ENCODE results near the gene MMP20. TPM values are rescaled to one million over a fixed set of nuclear protein-coding genes. Genes with fewer than 3 reads are reported as not detected.

Gene MMP20
- total RNA-seq, 2 donors from 2014 or later, result not detected

DNA sequence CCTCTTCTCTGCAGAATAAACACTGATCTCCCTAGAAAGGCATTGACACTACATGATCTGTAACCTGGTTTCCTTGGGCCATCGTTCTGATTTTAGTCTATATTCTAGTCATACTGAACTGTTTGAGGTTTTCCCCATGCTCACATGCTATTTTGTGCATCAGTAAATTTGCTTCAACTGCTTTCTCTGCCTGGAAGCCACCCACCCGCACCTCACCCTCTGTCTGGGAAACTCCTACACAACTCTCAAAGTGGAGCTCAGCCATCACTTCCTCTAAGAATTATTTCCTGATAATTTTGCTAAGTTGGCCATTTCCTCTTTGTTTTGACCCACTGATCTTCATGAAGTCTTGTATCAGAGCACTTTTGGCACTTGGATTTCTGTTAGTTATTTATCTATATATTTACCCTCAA is 36.1 kb downstream of the MMP20 start:
- no peak overlapping the region for H3K27ac ChIP-seq (ENCODE audit: low read depth, low read length)
- DNase-seq, result no peak
- Mint-ChIP-seq H3K27ac (no peak overlapping the region), H3K36me3 (ENCODE audit: low read depth) (no peaks in the 10 kb centered on the region), H3K4me1 (peaks cover 23% of the 10 kb centered on the region), H3K9me3 (peaks cover 4% of the 10 kb centered on the region), H3K27me3 (ENCODE audit: insufficient read depth) (peaks cover 27% of the 10 kb centered on the region), H3K4me3 (no peak overlapping the region)
- WGBS, 2 experiments (ENCODE audit: insufficient coverage in 1 of 2, insufficient read length in 1 of 2), result 89 to 100% methylated on average over 1 to 2 of the region's 2 CpGs
- no peak overlapping the region for H3K4me3 ChIP-seq (ENCODE audit: low read length)
- TF ChIP-seq, protein P1, sequence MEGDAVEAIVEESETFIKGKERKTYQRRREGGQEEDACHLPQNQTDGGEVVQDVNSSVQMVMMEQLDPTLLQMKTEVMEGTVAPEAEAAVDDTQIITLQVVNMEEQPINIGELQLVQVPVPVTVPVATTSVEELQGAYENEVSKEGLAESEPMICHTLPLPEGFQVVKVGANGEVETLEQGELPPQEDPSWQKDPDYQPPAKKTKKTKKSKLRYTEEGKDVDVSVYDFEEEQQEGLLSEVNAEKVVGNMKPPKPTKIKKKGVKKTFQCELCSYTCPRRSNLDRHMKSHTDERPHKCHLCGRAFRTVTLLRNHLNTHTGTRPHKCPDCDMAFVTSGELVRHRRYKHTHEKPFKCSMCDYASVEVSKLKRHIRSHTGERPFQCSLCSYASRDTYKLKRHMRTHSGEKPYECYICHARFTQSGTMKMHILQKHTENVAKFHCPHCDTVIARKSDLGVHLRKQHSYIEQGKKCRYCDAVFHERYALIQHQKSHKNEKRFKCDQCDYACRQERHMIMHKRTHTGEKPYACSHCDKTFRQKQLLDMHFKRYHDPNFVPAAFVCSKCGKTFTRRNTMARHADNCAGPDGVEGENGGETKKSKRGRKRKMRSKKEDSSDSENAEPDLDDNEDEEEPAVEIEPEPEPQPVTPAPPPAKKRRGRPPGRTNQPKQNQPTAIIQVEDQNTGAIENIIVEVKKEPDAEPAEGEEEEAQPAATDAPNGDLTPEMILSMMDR (conservative IDR thresholded peaks at IDR 0.05), result no peak
- peaks cover 15% of the 10 kb centered on the region for H3K27me3 ChIP-seq (ENCODE audit: control insufficient read depth, insufficient read depth, low read length, poor library complexity, severe bottlenecking)
- no peaks in the 10 kb centered on the region for H3K36me3 ChIP-seq (ENCODE audit: control insufficient read depth, insufficient read depth, low read length)
- no peak overlapping the region for H3K9ac ChIP-seq (ENCODE audit: extremely low read depth, low read length, poor library complexity, severe bottlenecking)
- H3K4me1 ChIP-seq (ENCODE audit: control insufficient read depth, insufficient read depth, low read length), result peaks cover 13% of the 10 kb centered on the region
- peaks cover 4% of the 10 kb centered on the region for H3K9me3 ChIP-seq (ENCODE audit: control insufficient read depth, low read length)

- H3K36me3 Mint-ChIP-seq (ENCODE audit: low read depth), result no peaks in the 10 kb centered on the region
- peaks cover 4% of the 10 kb centered on the region for H3K9me3 Mint-ChIP-seq
- Histone ChIP-seq H3K4me1 (ENCODE audit: control insufficient read depth, insufficient read depth, low read length) (peaks cover 10% of the 10 kb centered on the region), H3K36me3 (ENCODE audit: control insufficient read depth, insufficient read depth, low read length) (no peaks in the 10 kb centered on the region), H3K9me3 (ENCODE audit: control insufficient read depth, low read length) (peaks cover 4% of the 10 kb centered on the region), H3K27ac (ENCODE audit: low read depth, low read length) (no peak overlapping the region), H3K4me3 (ENCODE audit: low read length) (no peak overlapping the region), H3K9ac (ENCODE audit: extremely low read depth, low read length, poor library complexity, severe bottlenecking) (no peak overlapping the region), H3K27me3 (ENCODE audit: control insufficient read depth, insufficient read depth, low read length, poor library complexity, severe bottlenecking) (peaks cover 15% of the 10 kb centered on the region)
- peaks cover 15% of the 10 kb centered on the region for H3K4me1 Mint-ChIP-seq
- WGBS, 2 experiments (ENCODE audit: insufficient coverage in 1 of 2, insufficient read length in 1 of 2), result no CpG with 5 or more reads among the region's 1 CpG
- H3K4me3 Mint-ChIP-seq, result no peak overlapping the region
- TF ChIP-seq, protein P1 (conservative IDR thresholded peaks at IDR 0.05), result no peak
- no peak for DNase-seq
- H3K27ac Mint-ChIP-seq, result no peak overlapping the region
- H3K27me3 Mint-ChIP-seq (ENCODE audit: insufficient read depth), result peaks cover 23% of the 10 kb centered on the region
These were observed 37.4 kb downstream of the MMP20 start for GRCh38 chr11:102587722-102588121.

GRCh38 chr11:102583141-102583873 is 41.8 kb downstream of the MMP20 start:
- Histone ChIP-seq H3K4me3 (ENCODE audit: low read length) (no peak overlapping the region), H3K27me3 (ENCODE audit: control insufficient read depth, insufficient read depth, low read length, poor library complexity, severe bottlenecking) (no peaks in the 10 kb centered on the region), H3K36me3 (ENCODE audit: control insufficient read depth, insufficient read depth, low read length) (no peaks in the 10 kb centered on the region), H3K9me3 (ENCODE audit: control insufficient read depth, low read length) (no peaks in the 10 kb centered on the region), H3K4me1 (ENCODE audit: control insufficient read depth, insufficient read depth, low read length) (no peaks in the 10 kb centered on the region), H3K9ac (ENCODE audit: extremely low read depth, low read length, poor library complexity, severe bottlenecking) (no peak overlapping the region), H3K27ac (ENCODE audit: low read depth, low read length) (no peak overlapping the region)
- Mint-ChIP-seq H3K4me1 (peaks cover 11% of the 10 kb centered on the region), H3K27me3 (ENCODE audit: insufficient read depth) (no peaks in the 10 kb centered on the region), H3K9me3 (peaks cover 4% of the 10 kb centered on the region), H3K27ac (no peak overlapping the region), H3K4me3 (no peak overlapping the region), H3K36me3 (ENCODE audit: low read depth) (no peaks in the 10 kb centered on the region)
- TF ChIP-seq, protein P1 (conservative IDR thresholded peaks at IDR 0.05), result no peak
- no peak for DNase-seq
- WGBS, 2 experiments (ENCODE audit: insufficient coverage in 1 of 2, insufficient read length in 1 of 2), result 97 to 100% methylated on average over 1 to 2 of the region's 2 CpGs

Data from endodermal cell (in vitro differentiated cells).